NCI-H2081 treated with DMSO at 0.1 percent for 48 hours (cell line): ENCODE measurements around the gene ENPP3.

Experiments
- DNase-seq: peaks from one replicate; lab custom pipeline; 2025; lab: John Stamatoyannopoulos, UW

Gene ENPP3

GRCh38 chr6:131636880-131637792 lies at the start of gene ENPP3:
TSS of gene ENPP3 (plus strand) at chr6:131637302. CDS start at chr6:131637385, 83 bp downstream.
- no peak for DNase-seq

- no peak for DNase-seq
Measured at GRCh38 chr6:131587909-131588308, 49.2 kb upstream of the ENPP3 start.

GRCh38 chr6:131588643-131589042 lies 48.5 kb upstream of the ENPP3 start:
- DNase-seq, result no peak

- no peak for DNase-seq
Measured at GRCh38 chr6:131592935-131593334, 44.2 kb upstream of the ENPP3 start.

GRCh38 chr6:131594074-131594473 lies 43.0 kb upstream of the ENPP3 start:
- no peak for DNase-seq

- DNase-seq, result no peak
Measured at GRCh38 chr6:131597446-131597845, 39.7 kb upstream of the ENPP3 start.

GRCh38 chr6:131600716-131601115 lies 36.4 kb upstream of the ENPP3 start:
- DNase-seq, result no peak

GRCh38 chr6:131602781-131603312 lies 34.3 kb upstream of the ENPP3 start:
- DNase-seq, result no peak

- no peak for DNase-seq
Measured at GRCh38 chr6:131613296-131613925, 23.7 kb upstream of the ENPP3 start.

GRCh38 chr6:131615275-131615674 lies 21.8 kb upstream of the ENPP3 start:
- no peak for DNase-seq

- DNase-seq, result peak; percentile 67
Measured at GRCh38 chr6:131627724-131628682, 9.1 kb upstream of the ENPP3 start, which contains the start of gene MED23. TSS of gene MED23 (minus strand) at chr6:131628242. CDS start at chr6:131628049, 193 bp downstream.

- no peak for DNase-seq
Measured at GRCh38 chr6:131628726-131629125, 8.4 kb upstream of the ENPP3 start.

GRCh38 chr6:131629651-131630050 lies 7.5 kb upstream of the ENPP3 start:
- no peak for DNase-seq

- no peak for DNase-seq
Measured at GRCh38 chr6:131631625-131632289, 5.3 kb upstream of the ENPP3 start.

GRCh38 chr6:131635384-131636340 lies 1.4 kb upstream of the ENPP3 start:
- DNase-seq, result no peak

GRCh38 chr6:131638013-131638412 lies 911 bp downstream of the ENPP3 start:
- no peak for DNase-seq

GRCh38 chr6:131640100-131640499 lies 3.0 kb downstream of the ENPP3 start:
- DNase-seq, result no peak

- no peak for DNase-seq
Measured at GRCh38 chr6:131640576-131640975, 3.5 kb downstream of the ENPP3 start.

- DNase-seq, result no peak
Measured at GRCh38 chr6:131641554-131641953, 4.5 kb downstream of the ENPP3 start.

- no peak for DNase-seq
Measured at GRCh38 chr6:131642565-131642964, 5.5 kb downstream of the ENPP3 start.
